Measurements from ENCODE around the gene RSPO3.

The RSPO3 gene

DNA sequence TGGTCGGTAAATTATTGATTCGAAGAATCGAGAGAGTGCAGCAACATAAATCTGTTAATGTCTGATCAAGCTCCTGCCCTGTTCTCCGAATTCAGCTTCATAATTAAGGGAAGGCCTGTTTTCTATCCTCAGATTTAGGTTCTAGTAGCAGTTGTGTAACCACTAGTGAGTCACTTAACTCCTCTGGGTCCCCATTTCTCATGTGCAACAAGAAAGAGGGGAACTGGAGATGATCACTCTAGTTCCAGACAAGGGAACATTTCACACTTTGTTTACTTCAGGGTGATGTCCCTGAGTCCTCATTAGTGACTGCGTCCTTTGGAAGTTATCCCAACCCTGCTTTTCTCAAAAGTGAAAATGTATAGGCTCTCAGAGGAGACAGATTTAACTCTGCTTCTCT lies 80.1 kb downstream of the RSPO3 start:
- no peak overlapping the region for H3K4me3 ChIP-seq (ENCODE audit: insufficient read depth, low read depth, low read length)
- no peaks in the 10 kb centered on the region for H3K4me1 ChIP-seq (ENCODE audit: control insufficient read depth, insufficient read depth, low read length)
- H3K9me3 ChIP-seq (ENCODE audit: control insufficient read depth, low read length): no peaks in the 10 kb centered on the region
- no peaks in the 10 kb centered on the region for H3K36me3 ChIP-seq (ENCODE audit: control insufficient read depth, insufficient read depth, low read length)
- no peaks in the 10 kb centered on the region for H3K27me3 ChIP-seq (ENCODE audit: control insufficient read depth, insufficient read depth, low read length, poor library complexity, severe bottlenecking)
- 93 to 96% methylated on average over 5 of the region's 5 CpGs for WGBS, 2 experiments
- no peak overlapping the region for H3K27ac ChIP-seq (ENCODE audit: insufficient read depth, low read depth, low read length, poor library complexity, severe bottlenecking)

DNA sequence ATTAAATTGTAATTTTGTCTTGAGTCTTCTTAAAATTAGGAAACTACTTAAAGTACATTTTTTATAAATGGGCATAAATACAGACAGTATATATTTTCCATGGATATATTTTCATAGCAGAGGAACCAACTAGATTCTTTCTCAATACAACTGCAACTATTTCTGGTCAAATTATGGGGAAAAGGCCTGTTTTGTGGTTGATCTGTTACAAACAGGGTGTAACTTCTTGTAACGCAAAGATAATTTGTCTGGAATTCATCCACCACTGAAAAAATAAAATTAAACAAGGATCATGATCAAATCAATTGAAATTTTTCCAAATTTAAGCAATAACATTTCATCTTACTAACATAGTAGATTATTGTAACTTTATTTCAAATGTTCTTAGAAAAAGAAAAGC lies 81.0 kb downstream of the RSPO3 start:
- Histone ChIP-seq H3K9me3 (ENCODE audit: control insufficient read depth, low read length) (no peaks in the 10 kb centered on the region), H3K27me3 (ENCODE audit: control insufficient read depth, insufficient read depth, low read length, poor library complexity, severe bottlenecking) (no peaks in the 10 kb centered on the region), H3K4me1 (ENCODE audit: control insufficient read depth, insufficient read depth, low read length) (no peaks in the 10 kb centered on the region), H3K4me3 (ENCODE audit: insufficient read depth, low read depth, low read length) (no peak overlapping the region), H3K36me3 (ENCODE audit: control insufficient read depth, insufficient read depth, low read length) (no peaks in the 10 kb centered on the region), H3K27ac (ENCODE audit: insufficient read depth, low read depth, low read length, poor library complexity, severe bottlenecking) (no peak overlapping the region)
- 100% methylated on average over 1 of the region's 1 CpG; no CpG with 5 or more reads in 1 of the 2 experiments for WGBS, 2 experiments

DNA sequence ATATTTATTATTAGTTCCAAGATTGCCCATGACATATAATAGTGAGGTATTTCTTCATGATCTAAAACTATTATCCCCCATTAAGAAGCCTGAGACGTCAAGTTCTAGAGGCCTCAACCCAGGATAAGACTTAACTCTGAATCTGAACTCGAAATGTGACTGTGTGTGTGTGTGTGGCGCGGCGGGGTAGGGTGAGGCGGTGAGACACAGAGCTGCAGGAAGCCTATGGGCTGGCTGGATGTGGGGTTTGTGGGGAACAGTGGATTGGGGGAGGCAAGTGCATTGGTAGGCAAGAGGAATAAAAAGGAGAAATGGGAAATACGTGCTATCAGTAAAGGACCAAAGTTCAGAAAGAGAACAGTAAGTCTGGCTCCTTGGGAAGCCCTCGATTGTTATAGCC lies 81.6 kb downstream of the RSPO3 start:
- no peak overlapping the region for H3K27ac ChIP-seq (ENCODE audit: insufficient read depth, low read depth, low read length, poor library complexity, severe bottlenecking)
- no peaks in the 10 kb centered on the region for H3K9me3 ChIP-seq (ENCODE audit: control insufficient read depth, low read length)
- H3K4me1 ChIP-seq (ENCODE audit: control insufficient read depth, insufficient read depth, low read length): no peaks in the 10 kb centered on the region
- WGBS, 2 experiments: 93 to 94% methylated on average over 8 of the region's 8 CpGs
- H3K4me3 ChIP-seq (ENCODE audit: insufficient read depth, low read depth, low read length): no peak overlapping the region
- no peaks in the 10 kb centered on the region for H3K27me3 ChIP-seq (ENCODE audit: control insufficient read depth, insufficient read depth, low read length, poor library complexity, severe bottlenecking)
- no peaks in the 10 kb centered on the region for H3K36me3 ChIP-seq (ENCODE audit: control insufficient read depth, insufficient read depth, low read length)

DNA sequence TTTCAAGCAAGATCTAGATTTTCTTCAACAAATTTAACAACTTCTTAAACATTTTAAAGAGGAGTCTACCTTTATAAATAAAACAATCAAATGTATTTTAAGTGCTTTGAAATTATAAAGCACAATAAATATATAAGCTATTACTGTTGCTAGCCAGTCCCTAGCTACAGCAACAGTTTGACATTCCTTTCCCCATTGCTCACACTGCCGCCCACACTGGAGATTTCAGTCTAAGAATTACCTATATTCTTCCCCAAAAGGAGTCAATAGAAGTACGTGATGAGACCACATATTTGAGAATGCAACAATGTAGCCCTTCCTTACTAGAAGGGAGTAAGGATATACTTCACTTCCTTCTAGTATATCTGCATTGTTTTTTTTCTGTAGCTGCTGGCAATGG lies 82.8 kb downstream of the RSPO3 start:
- H3K27ac ChIP-seq (ENCODE audit: insufficient read depth, low read depth, low read length, poor library complexity, severe bottlenecking): no peak overlapping the region

DNA sequence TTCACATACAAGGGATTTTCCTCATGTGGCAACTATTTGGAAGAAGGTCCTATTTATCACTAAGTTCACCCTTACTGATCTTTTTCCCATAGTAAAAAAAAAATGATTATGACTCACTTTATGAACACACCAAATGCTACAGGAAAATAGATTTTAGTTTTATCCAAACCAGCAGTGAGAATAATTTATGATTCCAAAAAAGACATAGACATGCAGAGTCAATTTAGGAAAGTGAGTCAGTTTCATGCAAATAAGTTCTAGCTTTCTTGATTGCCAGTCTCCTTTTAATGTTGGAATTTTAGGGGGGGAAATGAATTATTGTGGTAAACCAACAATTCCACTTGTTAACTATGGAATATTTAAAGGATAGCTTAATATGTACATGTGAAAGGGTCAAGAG lies 84.2 kb downstream of the RSPO3 start:
- Histone ChIP-seq H3K27ac (ENCODE audit: insufficient read depth, low read depth, low read length, poor library complexity, severe bottlenecking) (no peak overlapping the region), H3K27me3 (ENCODE audit: control insufficient read depth, insufficient read depth, low read length, poor library complexity, severe bottlenecking) (no peaks in the 10 kb centered on the region), H3K36me3 (ENCODE audit: control insufficient read depth, insufficient read depth, low read length) (no peaks in the 10 kb centered on the region), H3K9me3 (ENCODE audit: control insufficient read depth, low read length) (no peaks in the 10 kb centered on the region), H3K4me3 (ENCODE audit: insufficient read depth, low read depth, low read length) (no peak overlapping the region), H3K4me1 (ENCODE audit: control insufficient read depth, insufficient read depth, low read length) (no peaks in the 10 kb centered on the region)

More for the DNA sequence above, 82.8 kb downstream of the RSPO3 start:
- no peaks in the 10 kb centered on the region for H3K4me1 ChIP-seq (ENCODE audit: control insufficient read depth, insufficient read depth, low read length)
- WGBS, 2 experiments: 63 to 80% methylated on average over 2 of the region's 2 CpGs
- no peaks in the 10 kb centered on the region for H3K36me3 ChIP-seq (ENCODE audit: control insufficient read depth, insufficient read depth, low read length)
- no peaks in the 10 kb centered on the region for H3K9me3 ChIP-seq (ENCODE audit: control insufficient read depth, low read length)
- no peak overlapping the region for H3K4me3 ChIP-seq (ENCODE audit: insufficient read depth, low read depth, low read length)
- no peaks in the 10 kb centered on the region for H3K27me3 ChIP-seq (ENCODE audit: control insufficient read depth, insufficient read depth, low read length, poor library complexity, severe bottlenecking)

DNA sequence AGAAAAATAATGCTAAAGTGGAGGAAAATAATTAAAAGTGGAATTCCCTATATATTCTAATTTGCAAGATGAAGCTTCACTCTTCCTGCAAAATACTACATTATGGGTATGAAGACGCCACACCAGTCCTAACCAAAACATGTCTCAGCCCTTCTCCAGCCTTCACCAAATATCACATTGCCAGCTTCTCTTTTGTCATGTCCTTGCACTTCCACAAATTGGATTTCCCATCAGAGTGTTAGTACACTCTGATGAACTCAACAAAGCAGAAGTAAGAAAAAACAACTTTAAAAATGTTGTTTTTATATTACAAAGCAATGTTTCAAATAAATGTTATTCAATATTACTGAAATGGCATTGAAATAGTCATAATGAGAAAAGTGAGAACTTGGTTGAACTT lies 85.8 kb downstream of the RSPO3 start:
- no peaks in the 10 kb centered on the region for H3K9me3 ChIP-seq (ENCODE audit: control insufficient read depth, low read length)
- no peaks in the 10 kb centered on the region for H3K4me1 ChIP-seq (ENCODE audit: control insufficient read depth, insufficient read depth, low read length)
- no peaks in the 10 kb centered on the region for H3K27me3 ChIP-seq (ENCODE audit: control insufficient read depth, insufficient read depth, low read length, poor library complexity, severe bottlenecking)
- H3K4me3 ChIP-seq (ENCODE audit: insufficient read depth, low read depth, low read length): no peak overlapping the region
- no peaks in the 10 kb centered on the region for H3K36me3 ChIP-seq (ENCODE audit: control insufficient read depth, insufficient read depth, low read length)
- 92 to 96% methylated on average over 1 of the region's 1 CpG for WGBS, 2 experiments
- H3K27ac ChIP-seq (ENCODE audit: insufficient read depth, low read depth, low read length, poor library complexity, severe bottlenecking): no peak overlapping the region

DNA sequence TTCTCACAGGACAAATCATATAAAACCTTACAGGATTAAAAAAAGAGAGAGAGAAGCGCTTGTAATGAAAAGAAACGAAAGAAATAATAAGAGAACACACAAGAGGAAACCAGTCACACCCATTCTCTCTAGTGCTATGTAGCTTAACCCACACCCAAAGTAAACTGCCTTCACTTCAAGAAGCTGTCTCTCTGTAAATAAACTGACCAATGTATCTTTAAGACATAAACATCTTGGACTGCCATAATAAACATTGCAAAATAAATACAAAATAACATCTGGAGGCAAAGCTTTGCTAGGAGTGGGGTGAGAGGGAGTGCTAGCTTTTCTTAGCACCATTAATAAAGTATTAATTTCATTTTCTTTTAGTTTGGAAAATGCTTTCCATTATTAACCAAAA lies 86.6 kb downstream of the RSPO3 start:
- Histone ChIP-seq H3K9me3 (ENCODE audit: control insufficient read depth, low read length) (no peaks in the 10 kb centered on the region), H3K4me1 (ENCODE audit: control insufficient read depth, insufficient read depth, low read length) (no peaks in the 10 kb centered on the region), H3K36me3 (ENCODE audit: control insufficient read depth, insufficient read depth, low read length) (no peaks in the 10 kb centered on the region), H3K4me3 (ENCODE audit: insufficient read depth, low read depth, low read length) (no peak overlapping the region), H3K27me3 (ENCODE audit: control insufficient read depth, insufficient read depth, low read length, poor library complexity, severe bottlenecking) (no peaks in the 10 kb centered on the region), H3K27ac (ENCODE audit: insufficient read depth, low read depth, low read length, poor library complexity, severe bottlenecking) (no peak overlapping the region)
- WGBS, 2 experiments: 82 to 100% methylated on average over 1 to 2 of the region's 2 CpGs

DNA sequence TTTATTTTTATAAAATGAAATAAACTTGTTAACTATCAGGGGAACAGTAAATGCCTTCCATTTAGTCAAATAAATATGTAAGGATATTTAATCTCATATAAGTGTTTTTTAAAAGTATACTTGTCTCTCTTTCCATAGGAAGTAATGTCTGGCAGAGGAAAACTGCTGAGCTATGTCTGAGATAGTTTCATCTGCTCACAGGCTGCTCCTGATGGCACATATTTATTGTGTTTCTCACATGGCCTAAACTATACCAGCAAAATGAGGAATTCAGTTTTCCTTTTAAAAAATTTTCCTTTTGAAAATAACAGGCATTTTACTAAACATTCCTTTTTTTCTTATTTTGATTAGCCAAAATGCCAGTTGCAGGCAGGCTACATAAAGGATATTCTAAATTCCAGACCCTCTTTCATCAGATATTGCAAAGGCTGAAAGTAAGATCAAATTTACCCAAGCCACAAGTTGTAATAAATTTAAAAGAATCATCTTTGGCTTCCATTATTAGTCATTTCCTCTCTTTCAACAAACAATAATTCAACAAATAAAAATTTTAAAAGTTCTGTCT lies 88.1 kb downstream of the RSPO3 start:
- Histone ChIP-seq H3K4me3 (ENCODE audit: insufficient read depth, low read depth, low read length) (no peak overlapping the region), H3K27ac (ENCODE audit: insufficient read depth, low read depth, low read length, poor library complexity, severe bottlenecking) (no peak overlapping the region), H3K4me1 (ENCODE audit: control insufficient read depth, insufficient read depth, low read length) (no peaks in the 10 kb centered on the region), H3K36me3 (ENCODE audit: control insufficient read depth, insufficient read depth, low read length) (no peaks in the 10 kb centered on the region), H3K9me3 (ENCODE audit: control insufficient read depth, low read length) (no peaks in the 10 kb centered on the region), H3K27me3 (ENCODE audit: control insufficient read depth, insufficient read depth, low read length, poor library complexity, severe bottlenecking) (no peaks in the 10 kb centered on the region)

DNA sequence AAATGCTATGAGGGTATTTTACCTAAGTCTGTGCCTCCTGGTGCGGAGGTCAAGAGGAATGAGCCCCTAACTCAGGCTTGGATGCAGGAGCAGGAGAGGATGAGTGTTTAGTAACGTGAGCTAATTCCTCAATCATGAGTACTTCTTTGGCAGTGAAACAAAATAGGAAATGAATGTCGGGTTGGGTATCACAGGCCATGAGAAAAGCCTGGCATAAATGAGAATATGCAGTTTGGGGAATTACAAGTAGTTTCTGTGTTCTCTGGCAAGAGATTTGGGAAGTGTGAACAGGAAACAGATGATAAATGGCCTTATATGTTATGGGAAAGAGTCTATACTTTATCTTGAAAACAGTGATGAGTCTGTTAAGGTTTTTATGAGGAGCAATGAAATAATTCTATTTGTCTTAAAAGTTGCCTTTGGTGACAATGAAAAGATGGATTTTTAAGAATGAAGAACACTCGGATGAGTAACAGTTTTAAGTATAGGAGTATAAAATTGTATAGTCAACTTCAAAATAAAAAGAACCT lies 89.2 kb downstream of the RSPO3 start:
- Histone ChIP-seq H3K4me1 (ENCODE audit: control insufficient read depth, insufficient read depth, low read length) (no peaks in the 10 kb centered on the region), H3K9me3 (ENCODE audit: control insufficient read depth, low read length) (no peaks in the 10 kb centered on the region), H3K4me3 (ENCODE audit: insufficient read depth, low read depth, low read length) (no peak overlapping the region), H3K36me3 (ENCODE audit: control insufficient read depth, insufficient read depth, low read length) (no peaks in the 10 kb centered on the region), H3K27ac (ENCODE audit: insufficient read depth, low read depth, low read length, poor library complexity, severe bottlenecking) (no peak overlapping the region), H3K27me3 (ENCODE audit: control insufficient read depth, insufficient read depth, low read length, poor library complexity, severe bottlenecking) (no peaks in the 10 kb centered on the region)
- WGBS, 2 experiments: 88 to 94% methylated on average over 4 of the region's 4 CpGs

DNA sequence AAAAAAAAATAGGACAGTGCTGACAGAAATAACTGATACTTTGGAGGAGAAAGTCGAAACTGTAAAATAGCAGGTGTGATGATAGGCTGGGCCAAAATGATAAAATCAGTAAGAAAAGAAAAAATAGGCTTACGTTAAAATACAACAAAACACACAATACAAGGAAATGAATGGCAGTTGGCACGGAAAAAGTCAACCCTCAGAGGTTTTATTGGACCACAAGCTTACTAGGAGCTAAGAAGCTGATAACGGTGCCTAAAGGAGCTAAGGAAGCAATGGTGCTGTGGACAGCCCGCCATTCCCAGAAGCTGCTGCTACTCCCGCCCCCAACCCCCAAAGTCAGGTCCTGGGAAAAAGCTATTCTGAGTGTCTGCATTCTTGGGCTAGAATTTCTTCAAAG lies 92.3 kb downstream of the RSPO3 start:
- WGBS, 2 experiments: 92 to 95% methylated on average over 6 of the region's 6 CpGs
- no peaks in the 10 kb centered on the region for H3K4me1 ChIP-seq (ENCODE audit: control insufficient read depth, insufficient read depth, low read length)
- H3K9me3 ChIP-seq (ENCODE audit: control insufficient read depth, low read length): no peaks in the 10 kb centered on the region
- no peak overlapping the region for H3K27ac ChIP-seq (ENCODE audit: insufficient read depth, low read depth, low read length, poor library complexity, severe bottlenecking)
- no peaks in the 10 kb centered on the region for H3K27me3 ChIP-seq (ENCODE audit: control insufficient read depth, insufficient read depth, low read length, poor library complexity, severe bottlenecking)
- H3K4me3 ChIP-seq (ENCODE audit: insufficient read depth, low read depth, low read length): no peak overlapping the region
- H3K36me3 ChIP-seq (ENCODE audit: control insufficient read depth, insufficient read depth, low read length): no peaks in the 10 kb centered on the region

DNA sequence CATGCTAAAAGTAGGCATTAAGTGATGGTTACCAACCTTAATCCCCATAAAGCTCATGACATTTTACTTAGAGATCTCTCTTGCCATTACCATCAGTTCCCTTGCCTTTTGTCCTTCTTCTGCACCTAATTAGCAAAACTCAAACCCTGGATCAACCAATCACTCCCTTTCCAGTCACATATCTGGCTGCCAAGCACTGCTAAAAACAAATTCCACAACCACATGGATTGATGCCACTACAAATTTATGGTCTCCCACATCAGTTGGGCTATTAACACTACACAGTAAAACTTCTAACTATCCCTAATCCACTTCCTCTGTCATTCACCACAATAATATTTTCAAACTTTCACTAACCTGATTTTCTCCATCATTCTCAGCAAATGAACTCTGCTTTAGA lies 93.9 kb downstream of the RSPO3 start:
- H3K27ac ChIP-seq (ENCODE audit: insufficient read depth, low read depth, low read length, poor library complexity, severe bottlenecking): no peak overlapping the region
- H3K9me3 ChIP-seq (ENCODE audit: control insufficient read depth, low read length): no peaks in the 10 kb centered on the region
- no peaks in the 10 kb centered on the region for H3K27me3 ChIP-seq (ENCODE audit: control insufficient read depth, insufficient read depth, low read length, poor library complexity, severe bottlenecking)
- no peaks in the 10 kb centered on the region for H3K4me1 ChIP-seq (ENCODE audit: control insufficient read depth, insufficient read depth, low read length)
- no peaks in the 10 kb centered on the region for H3K36me3 ChIP-seq (ENCODE audit: control insufficient read depth, insufficient read depth, low read length)
- no peak overlapping the region for H3K4me3 ChIP-seq (ENCODE audit: insufficient read depth, low read depth, low read length)

Measured in ectodermal cell (in vitro differentiated cells).